ENCODE data around the gene UACA. TPM values are rescaled to one million over a fixed set of nuclear protein-coding genes. Genes with fewer than 3 reads are reported as not detected.

UACA gene
- total RNA-seq, 2 experiments from 2014 or later: 1.1 to 1.5 TPM

- intact Hi-C loops (cut with DNase I, micrococcal nuclease): no loop called here
- POLR2A ChIA-PET: no interaction called here
- Mint-ChIP-seq H3K4me1 (ENCODE audit: low read depth) (no peaks in the 10 kb centered on the region), H3K27me3 (no peaks in the 10 kb centered on the region), H3K36me3 (ENCODE audit: low read depth) (no peaks in the 10 kb centered on the region), H3K4me3 (no peak overlapping the region), H3K9me3 (no peaks in the 10 kb centered on the region), H3K27ac (no peak overlapping the region)
- no peak overlapping the region for H3K4me3 ChIP-seq (ENCODE audit: low read length)
- ATAC-seq (ENCODE audit: poor library complexity): no peak
- no peak for DNase-seq
- H3K27me3 ChIP-seq (ENCODE audit: control insufficient read depth in 1 of 2, insufficient read depth in 2 of 2, low read length in 2 of 2): no peaks in the 10 kb centered on the region
- no peaks in the 10 kb centered on the region for H3K4me1 ChIP-seq (ENCODE audit: insufficient read depth, low read length)
- H3K9me3 ChIP-seq (ENCODE audit: control insufficient read depth in 1 of 2, insufficient read depth in 1 of 2, low read length in 2 of 2): no peaks in the 10 kb centered on the region
- CTCF ChIA-PET: no interaction called here
- no peak for TF ChIP-seq CTCF (IDR thresholded peaks at IDR 0.05)
- no peak overlapping the region for H3K27ac ChIP-seq (ENCODE audit: low read depth in 1 of 2, low read length in 2 of 2)
- H3K36me3 ChIP-seq (ENCODE audit: insufficient read depth, low read length): no peaks in the 10 kb centered on the region
These were observed 155.2 kb downstream of the UACA start for GRCh38 chr15:70608144-70608543.

- Histone ChIP-seq H3K27ac (ENCODE audit: low read depth in 1 of 2, low read length in 2 of 2) (no peak overlapping the region), H3K27me3 (ENCODE audit: control insufficient read depth in 1 of 2, insufficient read depth in 2 of 2, low read length in 2 of 2) (no peaks in the 10 kb centered on the region), H3K4me1 (ENCODE audit: insufficient read depth, low read length) (no peaks in the 10 kb centered on the region), H3K4me3 (ENCODE audit: low read length) (no peak overlapping the region), H3K9me3 (ENCODE audit: control insufficient read depth in 1 of 2, insufficient read depth in 1 of 2, low read length in 2 of 2) (peaks cover 0 to under 1% of the 10 kb centered on the region in 2 experiments), H3K36me3 (ENCODE audit: insufficient read depth, low read length) (no peaks in the 10 kb centered on the region)
- TF ChIP-seq CTCF (IDR thresholded peaks at IDR 0.05): no peak
- Mint-ChIP-seq H3K9me3 (no peaks in the 10 kb centered on the region), H3K27ac (no peak overlapping the region), H3K36me3 (ENCODE audit: low read depth) (no peaks in the 10 kb centered on the region), H3K4me3 (no peak overlapping the region), H3K4me1 (ENCODE audit: low read depth) (no peaks in the 10 kb centered on the region), H3K27me3 (no peaks in the 10 kb centered on the region)
- ChIA-PET CTCF (no interaction called here), POLR2A (no interaction called here)
- intact Hi-C loops (cut with DNase I, micrococcal nuclease): no loop called here
- DNase-seq (no peak), ATAC-seq (ENCODE audit: poor library complexity) (no peak)
These were observed 157.6 kb downstream of the UACA start for GRCh38 chr15:70605606-70606410.

- H3K4me1 ChIP-seq (ENCODE audit: insufficient read depth, low read length): no peaks in the 10 kb centered on the region
- ChIA-PET CTCF (no interaction called here), POLR2A (no interaction called here)
- H3K4me3 ChIP-seq (ENCODE audit: low read length): no peak overlapping the region
- intact Hi-C loops (cut with DNase I, micrococcal nuclease): no loop called here
- H3K36me3 Mint-ChIP-seq (ENCODE audit: low read depth): no peaks in the 10 kb centered on the region
- DNase-seq (no peak), ATAC-seq (ENCODE audit: poor library complexity) (no peak)
- no peak for TF ChIP-seq CTCF (IDR thresholded peaks at IDR 0.05)
- peaks cover 0 to 4% of the 10 kb centered on the region in 2 experiments for H3K9me3 ChIP-seq (ENCODE audit: control insufficient read depth in 1 of 2, insufficient read depth in 1 of 2, low read length in 2 of 2)
- no peaks in the 10 kb centered on the region for H3K27me3 ChIP-seq (ENCODE audit: control insufficient read depth in 1 of 2, insufficient read depth in 2 of 2, low read length in 2 of 2)
- H3K27ac Mint-ChIP-seq: no peak overlapping the region
- no peaks in the 10 kb centered on the region for H3K4me1 Mint-ChIP-seq (ENCODE audit: low read depth)
- H3K36me3 ChIP-seq (ENCODE audit: insufficient read depth, low read length): no peaks in the 10 kb centered on the region
- H3K9me3 Mint-ChIP-seq: peaks cover under 1% of the 10 kb centered on the region
- H3K4me3 Mint-ChIP-seq: no peak overlapping the region
- no peak overlapping the region for H3K27ac ChIP-seq (ENCODE audit: low read depth in 1 of 2, low read length in 2 of 2)
- H3K27me3 Mint-ChIP-seq: no peaks in the 10 kb centered on the region
These were observed 158.6 kb downstream of the UACA start for GRCh38 chr15:70604666-70605315.

Other genes starting within 250 kb of the UACA start
- gene LARP6, start 90.6 kb upstream of the UACA start, total RNA-seq: under 1 TPM in 1 of 2 experiments, not detected in 1; 0.31 TPM
- gene THAP10, start 128.9 kb upstream of the UACA start, total RNA-seq: not detected
- gene LRRC49, start 129.3 kb upstream of the UACA start, total RNA-seq: under 1 TPM; 0.39 to 0.49 TPM

Measured in CD4-positive, alpha-beta T cell (primary cell).